Renal cortex interstitium (tissue), 15 donors: ENCODE results near the gene GSS. TPM values are rescaled to one million over a fixed set of nuclear protein-coding genes. Genes with fewer than 3 reads are reported as not detected.

ENCODE experiments used
- DNase-seq, 11 donors: peaks; one replicate each; pipeline ENCODE4 v3.0.0-alpha.2; 2013; ENCODE audit warnings: low read depth in 9 of 11, low spot score in 4 of 11; ENCODE audit errors: extremely low read depth in 1 of 11
- long read RNA-seq, 16 experiments: transcript quantifications; one replicate each; lab custom pipeline, GENCODE V29; 2026
- polyA plus RNA-seq, 3 donors: library from polyadenylated mRNA; unstranded; fragments of 120-200 nt; gene quantifications; one replicate each; pipeline ENCODE4 v1.2.1, GENCODE V29; 2013; ENCODE audit not compliant: insufficient read length in 3 of 3

GSS gene
- polyA plus RNA-seq: 10 to 100 TPM; 50.1 to 57.9 (median 57.4) TPM
- long read RNA-seq, donor 1, partial matches to known transcripts: 0 of 6 reads
- long read RNA-seq, donor 1, other reads (novel, unspliced or antisense): 0 of 6 reads
- long read RNA-seq, donor 2, partial matches to known transcripts: 0 of 3 reads
- long read RNA-seq, donor 2, other reads (novel, unspliced or antisense): 0 of 3 reads
- long read RNA-seq, donor 3, transcript GSS-201 (13 exons, 1,919 nt): major isoform, 12 of 34 reads
- long read RNA-seq, donor 3, partial matches to known transcripts: 19 of 34 reads
- long read RNA-seq, donor 3, other reads (novel, unspliced or antisense): 0 of 34 reads
- long read RNA-seq, donor 4, transcript GSS-201 (13 exons, 1,919 nt): major isoform, 7 of 19 reads
- long read RNA-seq, donor 4, partial matches to known transcripts: 11 of 19 reads
- long read RNA-seq, donor 4, other reads (novel, unspliced or antisense): 0 of 19 reads
- long read RNA-seq, donor 5, transcript GSS-201 (13 exons, 1,919 nt): major isoform, 18 of 45 reads
- long read RNA-seq, donor 5, partial matches to known transcripts: 25 of 45 reads
- long read RNA-seq, donor 5, other reads (novel, unspliced or antisense): 0 of 45 reads
- long read RNA-seq, donor 6, transcript GSS-201 (13 exons, 1,919 nt): major isoform, 8 of 21 reads
- long read RNA-seq, donor 6, partial matches to known transcripts: 11 of 21 reads
- long read RNA-seq, donor 6, other reads (novel, unspliced or antisense): 0 of 21 reads
- long read RNA-seq, donor 7, transcript GSS-201 (13 exons, 1,919 nt): major isoform, 11 of 20 reads
- long read RNA-seq, donor 7, partial matches to known transcripts: 9 of 20 reads
- long read RNA-seq, donor 7, other reads (novel, unspliced or antisense): 0 of 20 reads
- long read RNA-seq, donor 8, transcript GSS-201 (13 exons, 1,919 nt): major isoform, 13 of 32 reads
- long read RNA-seq, donor 8, partial matches to known transcripts: 16 of 32 reads
- long read RNA-seq, donor 8, other reads (novel, unspliced or antisense): 0 of 32 reads
- long read RNA-seq, donor 9, transcript GSS-201 (13 exons, 1,919 nt): major isoform, 12 of 12 reads
- long read RNA-seq, donor 9, partial matches to known transcripts: 0 of 12 reads
- long read RNA-seq, donor 9, other reads (novel, unspliced or antisense): 0 of 12 reads
- long read RNA-seq, donor 10, transcript GSS-201 (13 exons, 1,919 nt): major isoform, 7 of 22 reads
- long read RNA-seq, donor 10, partial matches to known transcripts: 13 of 22 reads
- long read RNA-seq, donor 10, other reads (novel, unspliced or antisense): 0 of 22 reads
- long read RNA-seq, donor 11, transcript GSS-201 (13 exons, 1,919 nt): major isoform, 10 of 16 reads
- long read RNA-seq, donor 11, partial matches to known transcripts: 5 of 16 reads
- long read RNA-seq, donor 11, other reads (novel, unspliced or antisense): 0 of 16 reads
- long read RNA-seq, donor 12, partial matches to known transcripts: 0 of 4 reads
- long read RNA-seq, donor 12, other reads (novel, unspliced or antisense): 0 of 4 reads
- long read RNA-seq, donor 13, transcript GSS-201 (13 exons, 1,919 nt): major isoform, 18 of 44 reads
- long read RNA-seq, donor 13, partial matches to known transcripts: 23 of 44 reads
- long read RNA-seq, donor 13, other reads (novel, unspliced or antisense): 0 of 44 reads
- long read RNA-seq, donor 14, transcript GSS-201 (13 exons, 1,919 nt): major isoform, 8 of 16 reads
- long read RNA-seq, donor 14, partial matches to known transcripts: 8 of 16 reads
- long read RNA-seq, donor 14, other reads (novel, unspliced or antisense): 0 of 16 reads
- long read RNA-seq, donor 15, partial matches to known transcripts: 5 of 9 reads
- long read RNA-seq, donor 15, other reads (novel, unspliced or antisense): 0 of 9 reads
- long read RNA-seq, donor 16, transcript GSS-201 (13 exons, 1,919 nt): major isoform, 26 of 75 reads
- long read RNA-seq, donor 16, partial matches to known transcripts: 41 of 75 reads
- long read RNA-seq, donor 16, other reads (novel, unspliced or antisense): 5 of 75 reads

GRCh38 chr20:34955231-34956040 is at the start of gene GSS, which contains the start of gene MYH7B:
Gene GSS, minus strand, starts transcription at chr20:34955806. Its CDS starts 3,954 bp downstream, at chr20:34951852.
Gene MYH7B, plus strand, starts transcription at chr20:34955868. Its CDS starts 22,138 bp downstream, at chr20:34978006.
- peak; percentile 84 to 97 (median 94) for DNase-seq

- DNase-seq: no peak
These were observed 49.3 kb upstream of the GSS start for GRCh38 chr20:35004749-35005462.

GRCh38 chr20:35004051-35004725 is 48.6 kb upstream of the GSS start:
- DNase-seq: no peak

- DNase-seq: no peak
These were observed 47.8 kb upstream of the GSS start for GRCh38 chr20:35003211-35004031.

- no peak for DNase-seq
These were observed 47.0 kb upstream of the GSS start for GRCh38 chr20:35002426-35003210.

GRCh38 chr20:35001596-35002362 is 46.2 kb upstream of the GSS start:
- no peak for DNase-seq

GRCh38 chr20:35000922-35001595 is 45.5 kb upstream of the GSS start:
- no peak for DNase-seq

GRCh38 chr20:35000311-35000921 is 44.8 kb upstream of the GSS start:
- no peak for DNase-seq

GRCh38 chr20:34999782-35000181 is 44.2 kb upstream of the GSS start:
- DNase-seq: no peak

GRCh38 chr20:34999021-34999451 is 43.4 kb upstream of the GSS start:
- DNase-seq: no peak

GRCh38 chr20:34998331-34998950 is 42.8 kb upstream of the GSS start:
- no peak for DNase-seq

- DNase-seq: no peak
These were observed 42.2 kb upstream of the GSS start for GRCh38 chr20:34997774-34998173.
